GM19328 (cell line): ENCODE measurements around the gene GSTA3.
"Not testable (repeated sequence)": the region's sequence is repeated elsewhere in the genome, so short reads cannot be mapped to it uniquely, and the experiment has no call there.

ENCODE experiments used
- ATAC-seq: cut with Tn5 transposase; IDR thresholded peaks from one replicate; pipeline ENCODE4 v1.9.1; 2021; ENCODE audit warnings: mild to moderate bottlenecking, moderate library complexity; ENCODE audit not compliant: unreplicated experiment

Gene GSTA3

GRCh38 chr6:52868240-52868639, 41.3 kb downstream of the GSTA3 start:
- no peak for ATAC-seq

- ATAC-seq: not testable (repeated sequence)
These were observed 48.3 kb downstream of the GSTA3 start for GRCh38 chr6:52861151-52861550.

GRCh38 chr6:52858416-52858815, 51.1 kb downstream of the GSTA3 start:
- ATAC-seq: no peak

GRCh38 chr6:52856137-52856536, 53.4 kb downstream of the GSTA3 start:
- ATAC-seq: not testable (repeated sequence)

- ATAC-seq: no peak
These were observed 60.4 kb downstream of the GSTA3 start for GRCh38 chr6:52849137-52849536.
